GM18951 (cell line): ENCODE data around the gene GSN.

ENCODE experiments used
- POLR2A ChIP-seq: IDR thresholded peaks from 4 replicates; pipeline ENCODE4 v1.6.1; 2011; ENCODE audit warnings: mild to moderate bottlenecking; ENCODE audit not compliant: insufficient read length, insufficient read depth; ENCODE audit errors: extremely low read depth
- in situ Hi-C: fragments of 300-500 bp; cut with MboI; formaldehyde crosslinking; loops from one replicate; pipeline ENCODE4 v1.12.0; 2022; ENCODE audit warnings: low sequenced_read_pairs, mixed read lengths, inconsistent platforms; ENCODE audit not compliant: unreplicated experiment

GSN gene

GRCh38 chr9:121364077-121364476 is 96.1 kb downstream of the GSN start:
- in situ Hi-C loops = no loop called here
- no peak for TF ChIP-seq POLR2A

GRCh38 chr9:121364886-121365285 is 96.9 kb downstream of the GSN start:
- in situ Hi-C loops = no loop called here
- TF ChIP-seq POLR2A = no peak

- no peak for TF ChIP-seq POLR2A
- in situ Hi-C loops = no loop called here
Observed at GRCh38 chr9:121365564-121365963, 97.6 kb downstream of the GSN start.

- in situ Hi-C loops = no loop called here
- no peak for TF ChIP-seq POLR2A
Observed at GRCh38 chr9:121366611-121367192, 98.7 kb downstream of the GSN start.

- in situ Hi-C loops = no loop called here
- no peak for TF ChIP-seq POLR2A
Observed at GRCh38 chr9:121367306-121368137, 99.6 kb downstream of the GSN start.

- in situ Hi-C loops = no loop called here
- no peak for TF ChIP-seq POLR2A
Observed at GRCh38 chr9:121368138-121368522, 100.2 kb downstream of the GSN start.

- in situ Hi-C loops = no loop called here
- no peak for TF ChIP-seq POLR2A
Observed at GRCh38 chr9:121368745-121369144, 100.8 kb downstream of the GSN start.

GRCh38 chr9:121369595-121370265 is 101.8 kb downstream of the GSN start, which contains the start of gene STOM:
Gene STOM (minus strand): TSS chr9:121370250. CDS start chr9:121370187, 63 bp downstream.
- in situ Hi-C loops = no loop called here
- TF ChIP-seq POLR2A = peak; percentile 79

GRCh38 chr9:121371495-121372061 is 103.6 kb downstream of the GSN start:
- TF ChIP-seq POLR2A = no peak
- in situ Hi-C loops = no loop called here

GRCh38 chr9:121372239-121373010 is 104.5 kb downstream of the GSN start:
- in situ Hi-C loops = no loop called here
- TF ChIP-seq POLR2A = no peak

- in situ Hi-C loops = no loop called here
- no peak for TF ChIP-seq POLR2A
Observed at GRCh38 chr9:121373011-121373729, 105.2 kb downstream of the GSN start.

GRCh38 chr9:121376214-121376830 is 108.4 kb downstream of the GSN start:
- in situ Hi-C loops = loop anchor here (25.0 kb wide), 2 partner anchors 164 to 614 kb away; partner anchors contain the start of gene RAB14
- no peak for TF ChIP-seq POLR2A
